ENCODE data around the gene RBSN.

Gene RBSN

GRCh38 chr3:15056676-15057404 lies 42.1 kb downstream of the RBSN start:
- DNase-seq, result no peak

GRCh38 chr3:15055019-15055557 lies 43.9 kb downstream of the RBSN start:
- no peak for DNase-seq

- DNase-seq, result no peak
Observed at GRCh38 chr3:15053541-15053940, 45.4 kb downstream of the RBSN start.

GRCh38 chr3:15052335-15053242 lies 46.4 kb downstream of the RBSN start:
- no peak for DNase-seq

GRCh38 chr3:15051531-15051930 lies 47.4 kb downstream of the RBSN start:
- peak in 1 of 2 experiments; percentile 4 for DNase-seq

DNA sequence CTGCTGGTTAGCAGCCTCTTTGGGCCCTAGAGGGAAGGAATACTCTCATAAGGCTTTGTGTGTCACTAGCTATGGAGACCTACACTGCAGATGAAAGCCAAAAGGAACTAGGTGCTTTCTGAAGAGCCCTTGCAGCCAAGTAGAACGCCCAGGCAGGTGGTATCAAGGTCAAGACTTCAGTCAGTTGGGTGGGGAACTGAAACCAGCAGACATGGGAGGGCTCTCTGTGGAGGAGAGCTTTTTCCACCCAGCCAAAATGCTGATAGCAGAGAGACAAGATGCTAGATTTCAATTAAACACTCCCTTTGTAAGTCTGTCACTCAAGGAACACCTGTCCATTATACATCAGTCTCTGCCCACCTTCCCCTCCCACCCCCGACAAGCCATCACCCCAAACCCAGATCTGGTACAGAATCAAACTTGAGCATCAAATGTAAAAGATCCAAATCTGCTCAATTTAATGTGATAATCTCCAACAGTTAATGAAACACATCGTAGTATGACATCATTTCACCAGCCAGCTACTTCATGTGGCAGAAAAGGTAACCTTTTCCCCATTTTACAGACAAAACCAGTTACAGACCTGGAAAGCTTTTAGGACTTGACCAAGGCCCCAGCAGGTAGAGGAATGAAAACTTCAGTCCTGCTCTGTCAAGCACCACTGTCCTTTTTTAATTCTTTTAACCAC lies 48.4 kb downstream of the RBSN start:
- DNase-seq, result no peak

GRCh38 chr3:15049584-15049983 lies 49.4 kb downstream of the RBSN start:
- no peak for DNase-seq

- DNase-seq, result no peak
Observed at GRCh38 chr3:15045667-15046066, 53.3 kb downstream of the RBSN start.

- no peak for DNase-seq
Observed at GRCh38 chr3:15044326-15044725, 54.6 kb downstream of the RBSN start.

DNA sequence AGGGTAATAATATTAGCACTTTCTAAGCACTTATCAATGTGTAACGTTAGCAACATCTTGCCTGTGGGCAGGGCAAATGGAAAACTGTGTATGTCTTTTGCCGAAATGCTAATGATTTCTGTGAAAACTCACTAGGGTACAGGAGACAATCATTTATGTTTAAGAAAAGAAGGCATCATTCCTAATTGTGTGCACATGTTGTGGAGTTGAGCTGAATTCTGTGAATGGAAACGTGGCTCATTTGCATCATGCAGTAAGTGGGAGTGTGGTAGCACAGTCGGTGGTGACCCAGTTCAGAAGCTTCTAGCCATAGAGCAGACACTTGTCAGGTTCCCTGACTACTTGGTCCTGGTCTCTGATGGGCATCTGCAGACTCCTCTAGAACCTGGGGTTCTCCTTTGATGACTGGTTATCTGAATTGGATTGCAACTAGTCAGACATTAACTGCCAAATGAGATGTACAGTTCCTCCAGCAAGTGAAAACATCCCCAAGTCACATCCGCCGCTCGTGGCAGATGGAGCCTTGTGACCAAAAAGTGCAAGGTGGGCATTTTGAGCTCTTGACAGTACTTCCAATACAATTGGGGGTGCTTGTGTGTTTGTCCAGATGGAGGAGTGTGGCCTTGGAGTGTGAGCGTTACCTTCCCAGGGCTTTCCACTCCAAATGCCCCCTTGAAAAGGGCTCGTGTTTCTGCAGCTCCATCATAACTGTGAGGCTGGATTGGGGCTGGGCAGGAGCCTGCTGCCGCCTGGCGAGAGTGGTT lies 55.4 kb downstream of the RBSN start:
- DNase-seq, result no peak

DNA sequence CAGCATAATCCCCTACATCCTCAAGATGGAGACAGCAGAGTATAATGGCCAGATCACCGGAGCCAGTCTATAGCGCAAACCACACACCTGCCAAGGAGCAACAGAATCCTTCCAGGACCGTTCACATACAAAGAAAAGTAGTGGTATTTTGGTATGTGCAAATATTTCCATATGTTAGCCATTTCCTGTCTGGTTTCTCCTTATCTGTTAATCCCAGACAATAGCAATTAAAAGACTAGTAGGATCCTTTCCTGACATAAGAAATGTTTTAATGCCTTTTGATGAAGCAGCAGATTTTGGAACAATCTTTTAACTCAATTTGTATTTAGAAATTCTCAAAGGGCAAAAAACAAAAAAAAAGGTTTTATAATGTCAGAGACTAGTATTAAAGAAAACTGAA lies 56.0 kb downstream of the RBSN start:
- DNase-seq, result no peak

DNA sequence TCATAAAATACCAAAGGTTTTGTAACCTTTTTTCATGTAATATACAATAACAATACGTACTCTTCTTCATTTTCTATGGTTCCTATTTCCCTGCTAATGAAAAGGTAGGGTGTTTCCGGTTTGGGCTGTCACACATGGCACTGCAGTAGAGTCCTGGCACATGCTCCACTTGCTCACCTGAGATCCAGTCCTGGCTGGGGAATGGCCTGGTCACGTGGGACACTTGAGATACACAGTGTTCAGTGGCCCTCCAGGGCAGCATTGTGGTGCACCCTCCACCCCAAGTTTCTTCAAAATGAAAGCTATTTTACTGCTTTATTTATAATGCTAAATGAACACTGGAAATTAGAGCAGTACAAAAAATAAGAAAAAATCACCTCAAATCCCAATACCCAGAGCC lies 57.0 kb downstream of the RBSN start:
- DNase-seq, result no peak

DNA sequence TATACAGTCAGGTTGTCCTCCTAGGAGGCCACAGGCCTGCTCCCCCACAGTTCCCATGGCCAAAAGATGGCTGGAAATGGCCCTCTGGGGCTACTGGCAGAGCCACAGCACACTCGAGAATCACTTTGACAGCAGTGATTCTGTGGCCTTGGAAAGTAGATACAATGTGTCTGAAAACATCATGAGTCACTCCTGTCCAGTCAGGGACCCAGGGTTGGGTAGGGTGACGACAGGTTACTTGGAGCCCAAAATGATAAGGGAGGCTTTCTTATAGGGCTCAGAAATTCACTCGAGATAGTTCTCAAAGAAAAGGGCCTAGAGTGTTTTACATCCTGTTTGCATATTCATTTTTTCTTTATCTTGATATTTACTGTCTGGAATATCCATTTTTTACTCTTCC lies 58.1 kb downstream of the RBSN start:
- DNase-seq, result no peak

DNA sequence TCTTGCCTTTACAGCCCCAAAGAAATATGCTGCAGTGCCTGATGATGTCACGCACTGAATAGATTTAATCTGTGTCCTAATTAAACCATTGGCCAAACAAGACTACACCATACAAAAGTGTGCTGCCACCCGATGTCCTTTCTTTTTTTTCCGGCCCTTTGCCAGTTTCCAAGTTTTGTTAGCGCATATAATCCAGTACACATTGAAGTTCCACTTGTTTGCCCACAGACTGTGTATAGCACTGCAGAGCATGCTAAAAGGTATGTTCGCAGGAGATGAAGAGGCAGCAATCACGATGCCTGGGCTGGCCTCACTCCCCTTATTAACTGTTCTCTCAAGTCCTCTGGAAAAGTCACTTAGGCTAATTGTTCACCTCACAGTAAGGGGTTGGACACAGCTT lies 60.6 kb downstream of the RBSN start:
- no peak for DNase-seq

DNA sequence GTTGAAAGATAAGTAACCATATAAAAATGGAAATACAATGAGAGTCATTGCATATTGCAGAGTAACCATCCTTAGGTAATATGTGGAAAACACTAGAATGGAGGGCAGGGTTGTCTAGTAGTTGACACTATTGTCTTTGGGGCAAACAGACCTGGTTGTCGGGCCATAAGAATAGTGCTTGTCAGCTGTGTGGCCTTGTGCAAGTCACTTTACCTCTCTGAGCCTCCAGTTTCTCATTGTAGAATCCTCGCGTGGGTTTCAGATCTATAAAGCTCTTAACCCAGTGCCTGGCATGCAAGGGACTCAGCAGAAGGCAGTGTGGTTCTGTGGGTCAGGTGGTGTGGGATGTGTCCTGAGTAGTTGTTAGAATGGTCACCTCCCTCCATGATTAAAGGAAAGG lies 65.8 kb downstream of the RBSN start:
- DNase-seq, result no peak

DNA sequence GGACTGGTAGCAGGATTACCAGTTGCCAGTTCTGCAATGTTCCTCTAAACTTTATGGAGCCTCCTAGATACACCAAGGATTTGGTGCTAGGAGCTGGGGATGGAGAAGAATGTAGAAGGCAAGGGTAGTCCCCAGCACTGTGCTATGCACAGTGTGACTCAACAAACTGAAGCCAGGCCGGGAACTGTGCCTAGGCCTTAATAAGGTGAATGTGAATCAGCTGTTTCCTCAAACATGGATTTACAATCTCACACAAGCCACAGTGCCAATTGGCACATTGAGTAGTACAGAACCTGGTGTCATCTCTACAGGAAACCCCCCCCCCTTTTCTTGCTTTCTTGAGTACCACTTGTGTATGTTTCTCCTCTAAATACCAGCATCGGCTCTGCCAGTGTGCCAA lies 66.3 kb downstream of the RBSN start:
- DNase-seq, result no peak

DNA sequence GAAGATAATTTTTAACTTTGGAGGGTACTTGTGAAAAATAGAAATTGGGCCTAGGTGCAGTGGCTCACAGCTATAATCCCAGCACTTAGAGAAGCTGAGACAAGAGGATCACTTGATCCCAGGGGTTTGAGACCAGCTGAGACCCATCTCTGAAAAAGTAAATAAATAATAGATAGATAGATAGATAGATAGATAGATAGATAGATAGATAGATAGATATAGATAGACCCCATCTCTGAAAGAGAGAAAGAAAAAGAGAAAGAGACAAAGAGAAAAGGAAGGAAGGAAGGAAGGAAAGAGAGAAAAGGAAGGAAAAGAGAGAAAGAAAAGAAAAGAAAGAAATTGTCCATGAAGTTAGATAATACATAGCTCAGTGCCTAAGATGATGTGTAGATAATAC lies 69.3 kb downstream of the RBSN start:
- DNase-seq, result no peak

GRCh38 chr3:15023719-15024118 lies 75.2 kb downstream of the RBSN start:
- no peak for DNase-seq

DNA sequence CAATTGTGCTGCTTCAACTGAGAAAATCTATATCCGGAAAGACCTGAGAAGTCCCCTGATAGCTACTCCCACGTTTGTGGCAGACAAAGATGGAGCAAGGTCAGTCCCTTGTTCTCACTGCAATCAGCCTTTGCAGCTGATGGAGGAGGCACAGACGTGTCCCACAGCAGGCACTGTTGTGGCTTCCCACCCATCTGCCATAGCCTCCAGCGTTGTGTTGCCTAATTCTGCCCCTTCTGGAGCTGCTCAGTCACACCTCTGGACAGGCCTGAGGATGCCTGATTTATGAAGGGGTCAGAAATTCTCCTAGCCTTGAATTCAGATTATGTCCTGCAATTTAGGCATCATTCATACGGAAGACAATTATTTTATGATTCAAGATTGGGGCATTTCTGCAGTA lies 75.7 kb downstream of the RBSN start:
- no peak for DNase-seq

Measured in NCI-H2081 (cell line).